Breast epithelium (tissue), 4 donors: ENCODE data around the gene PRRT1. TPM values are rescaled to one million over a fixed set of nuclear protein-coding genes. Genes with fewer than 3 reads are reported as not detected.

Experiments used
- DNase-seq, 2 donors: peaks; one replicate each; pipeline ENCODE4 v3.0.0-alpha.2; 2019; ENCODE audit warnings: low spot score in 2 of 2
- H3K27ac ChIP-seq, 2 donors: fragments of 200-600 bp; sonication (generic) in 1 of 2; one replicate each; pipeline ENCODE4 v1.5.1; 2016 to 2019; ENCODE audit warnings: mild to moderate bottlenecking in 1 of 2
- H3K27me3 ChIP-seq, 2 donors: fragments of 200-600 bp; sonication (generic) in 1 of 2; one replicate each; pipeline versions ENCODE4 v1.5.1 to v1.6.0; 2017 to 2019; ENCODE audit warnings: control low read depth in 1 of 2, mild to moderate bottlenecking in 1 of 2
- H3K36me3 ChIP-seq: fragments of 200-600 bp; one replicate; pipeline ENCODE4 v1.5.1; 2019
- H3K4me1 ChIP-seq, 2 donors: fragments of 200-600 bp; sonication (generic); one replicate each; pipeline ENCODE4 v1.5.1; 2016 to 2019; ENCODE audit warnings: control low read depth in 1 of 2
- H3K4me3 ChIP-seq, 3 donors: fragments of 200-600 bp; sonication (generic); 1 replicate in 2 of 3; 2 replicates in 1 of 3; pipeline ENCODE4 v1.5.1; 2016 to 2019; ENCODE audit warnings: mild to moderate bottlenecking in 3 of 3, moderate library complexity in 2 of 3
- H3K9me3 ChIP-seq, 2 donors: fragments of 200-600 bp; sonication (generic) in 1 of 2; one replicate each; pipeline ENCODE4 v1.5.1; 2016 to 2019; ENCODE audit warnings: control low read depth in 1 of 2
- CTCF ChIP-seq, 3 donors: fragments of 450-650 bp; IDR thresholded peaks; one replicate each; pipeline ENCODE4 v1.5.1; 2016 to 2017; ENCODE audit warnings: antibody characterized with exemption in 3 of 3, mild to moderate bottlenecking in 3 of 3, moderate library complexity in 3 of 3
- POLR2A ChIP-seq: fragments of 450-650 bp; IDR thresholded peaks from one replicate; pipeline ENCODE4 v1.6.1; 2016; ENCODE audit warnings: antibody characterized with exemption, mild to moderate bottlenecking, moderate library complexity
- POLR2AphosphoS5 ChIP-seq, 3 donors: sonication (generic); formaldehyde crosslinking; IDR thresholded peaks; one replicate each; pipeline ENCODE4 v1.6.1; 2017; ENCODE audit warnings: antibody characterized with exemption in 3 of 3
- intact Hi-C: fragments of 100-400 bp; cut with DNase I; formaldehyde crosslinking; loops from one replicate; pipeline ENCODE4 v1.15.1; 2023; ENCODE audit warnings: low total_unique reads
- total RNA-seq, 3 donors: library from RNA; depleted of rRNA; stranded (reverse); fragments of >200 nt; gene quantifications; one replicate each; pipeline ENCODE4 v1.1.0, GENCODE V29; 2016

Gene PRRT1
- total RNA-seq, 3 donors from 2014 or later = 0.48 to 2.8 (median 1.3) TPM

GRCh38 chr6:32196682-32197616 lies 45.2 kb upstream of the PRRT1 start:
- TF ChIP-seq POLR2AphosphoS5 (IDR thresholded peaks at IDR 0.05) (no peak), POLR2A (no peak), CTCF (IDR thresholded peaks at IDR 0.05) (peak in 1 of 3 donors; percentile 6)
- Histone ChIP-seq H3K27me3 (no peaks in the 10 kb centered on the region), H3K9me3 (no peaks in the 10 kb centered on the region), H3K4me1 (peaks cover 3 to 6% of the 10 kb centered on the region in 2 donors), H3K4me3 (peak overlapping the region; percentile 73 to 92 (median 87)), H3K27ac (peak overlapping the region; percentile 100), H3K36me3 (no peaks in the 10 kb centered on the region)
- DNase-seq = peak in 1 of 2 donors; percentile 56
- intact Hi-C loops = no loop called here

DNA sequence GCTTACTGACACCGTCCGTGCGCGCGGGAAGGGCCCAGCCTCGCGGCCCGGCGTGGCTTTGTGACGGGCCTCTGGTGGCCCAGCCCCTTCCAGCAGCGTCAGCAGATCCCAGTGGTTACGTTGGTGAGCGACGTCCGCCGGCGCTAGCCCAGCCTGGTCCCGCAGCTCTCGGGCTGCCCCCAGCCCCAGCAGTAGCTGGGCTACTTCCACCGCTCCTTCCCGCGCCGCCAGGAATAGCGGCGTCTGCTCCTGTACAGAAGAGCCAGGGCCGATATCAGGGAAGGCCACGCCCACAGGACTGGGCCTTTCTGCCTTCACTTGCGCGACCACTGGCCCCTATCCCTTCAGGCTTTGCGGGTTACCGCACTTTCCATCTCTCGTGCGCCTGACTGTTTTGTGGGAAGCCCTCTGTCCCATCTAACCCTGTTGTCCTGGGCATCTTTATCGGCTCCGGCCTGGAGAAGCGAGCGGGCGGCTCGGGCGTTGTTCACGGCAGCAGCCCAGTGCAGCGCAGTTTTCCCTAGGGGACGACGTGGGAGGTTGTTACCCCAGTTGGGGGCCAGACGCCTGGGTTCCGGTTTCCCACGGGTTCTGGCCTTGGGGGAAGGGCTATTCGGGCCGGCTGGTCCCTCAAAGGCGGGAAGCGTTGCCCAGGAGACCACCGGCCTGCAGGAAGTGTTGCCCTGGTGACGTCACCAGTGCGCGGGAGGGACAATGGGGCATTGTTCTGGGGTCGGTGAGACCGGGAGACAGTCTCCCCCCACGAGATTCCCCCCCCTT lies 44.4 kb upstream of the PRRT1 start:
- H3K4me1 ChIP-seq = peaks cover 3 to 6% of the 10 kb centered on the region in 2 donors
- intact Hi-C loops = no loop called here
- H3K9me3 ChIP-seq = no peaks in the 10 kb centered on the region
- peak overlapping the region; percentile 73 to 92 (median 87) for H3K4me3 ChIP-seq
- TF ChIP-seq POLR2AphosphoS5 (IDR thresholded peaks at IDR 0.05) (peak; percentile 83 to 98 (median 97)), POLR2A (peak; percentile 98), CTCF (IDR thresholded peaks at IDR 0.05) (no peak)
- H3K27ac ChIP-seq = peak overlapping the region; percentile 100
- H3K36me3 ChIP-seq = no peaks in the 10 kb centered on the region
- no peaks in the 10 kb centered on the region for H3K27me3 ChIP-seq
- peak; percentile 91 to 98 for DNase-seq

DNA sequence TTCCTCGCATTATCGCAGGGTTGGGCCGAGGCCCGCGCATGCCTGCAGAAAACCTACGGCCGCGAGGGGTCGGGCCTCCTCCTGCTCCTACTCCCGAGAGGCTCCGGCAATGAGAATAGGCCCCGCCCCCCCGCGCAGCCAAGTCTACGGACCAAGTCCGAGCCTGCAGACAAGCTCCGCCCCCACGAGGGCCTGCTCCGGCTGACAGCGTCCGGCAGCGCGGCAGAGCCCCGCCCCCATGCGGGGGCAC lies 43.8 kb upstream of the PRRT1 start:
- no peak for TF ChIP-seq POLR2AphosphoS5 (IDR thresholded peaks at IDR 0.05)
- no peak for TF ChIP-seq POLR2A
- TF ChIP-seq CTCF (IDR thresholded peaks at IDR 0.05) = peak in 2 of 3 donors; percentile 45 to 58
- DNase-seq = peak; percentile 100
- no peaks in the 10 kb centered on the region for H3K27me3 ChIP-seq
- H3K9me3 ChIP-seq = no peaks in the 10 kb centered on the region
- H3K27ac ChIP-seq = peak overlapping the region; percentile 100
- peak overlapping the region; percentile 73 to 92 (median 87) for H3K4me3 ChIP-seq
- H3K36me3 ChIP-seq = no peaks in the 10 kb centered on the region
- intact Hi-C loops = no loop called here
- peaks cover 3 to 10% of the 10 kb centered on the region in 2 donors for H3K4me1 ChIP-seq

DNA sequence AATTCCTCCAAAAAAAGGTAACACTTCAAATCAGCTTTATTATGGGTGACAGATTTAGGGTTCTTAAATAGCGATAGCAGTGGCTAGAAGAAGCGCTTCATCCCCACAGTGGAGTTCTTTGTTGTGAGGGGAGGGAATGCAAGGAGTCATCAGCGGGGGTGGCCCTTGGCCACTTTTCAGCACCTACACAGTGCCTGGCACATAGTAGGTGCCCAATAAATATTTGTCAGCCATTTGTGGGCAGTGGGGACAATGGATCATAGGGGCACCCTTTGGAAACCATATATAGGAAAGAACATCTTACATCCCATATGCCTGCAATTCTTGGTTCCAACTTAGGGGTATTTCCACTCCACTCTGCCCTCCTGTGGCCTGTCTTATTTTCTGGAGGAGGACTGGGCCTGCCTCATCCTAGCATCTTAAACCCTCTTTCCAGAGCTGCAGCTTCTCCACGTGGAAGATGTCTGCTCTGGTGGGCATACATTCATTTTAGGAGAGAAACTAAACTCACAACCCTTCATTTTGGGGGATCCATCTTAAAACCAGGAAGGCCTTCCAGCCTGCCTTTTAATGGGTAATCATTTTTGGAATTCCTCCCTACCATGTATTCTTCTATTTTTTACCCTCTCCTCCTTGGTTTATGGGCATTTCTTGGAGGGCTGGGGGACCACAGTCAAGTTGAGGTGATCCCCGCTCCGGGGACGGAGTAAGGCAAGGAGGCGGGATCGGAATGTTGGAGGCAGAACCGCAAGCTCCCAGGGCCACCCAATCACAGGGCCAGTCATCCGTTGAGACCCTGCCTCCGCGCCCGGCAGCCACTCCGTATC lies 43.3 kb upstream of the PRRT1 start:
- H3K27ac ChIP-seq = peak overlapping the region; percentile 100
- peak overlapping the region; percentile 32 to 87 (median 58) for H3K4me3 ChIP-seq
- TF ChIP-seq POLR2A = peak; percentile 75
- TF ChIP-seq POLR2AphosphoS5 (IDR thresholded peaks at IDR 0.05) = peak in 2 of 3 donors; percentile 47 to 92
- peak; percentile 44 to 65 (median 58) for TF ChIP-seq CTCF (IDR thresholded peaks at IDR 0.05)
- intact Hi-C loops = no loop called here
- no peaks in the 10 kb centered on the region for H3K27me3 ChIP-seq
- peaks cover 3 to 12% of the 10 kb centered on the region in 2 donors for H3K4me1 ChIP-seq
- no peaks in the 10 kb centered on the region for H3K9me3 ChIP-seq
- no peaks in the 10 kb centered on the region for H3K36me3 ChIP-seq
- DNase-seq = peak in 1 of 2 donors; percentile 58
